Astrocyte (in vitro differentiated cells and primary cell): Measurements from ENCODE around the gene PSMD2. TPM values are rescaled to one million over a fixed set of nuclear protein-coding genes. Genes with fewer than 3 reads are reported as not detected.

Experiments
- DNase-seq: peaks from one replicate; pipeline ENCODE4 v3.0.0-alpha.2; 2010; ENCODE audit warnings: low read depth
- FAIRE-seq: peaks from 2 replicates; lab custom pipeline; 2011; peaks lifted over from hg19 to GRCh38; lab: Jason Lieb, UNC
- H2AFZ ChIP-seq: 2 replicates; pipeline ENCODE4 v1.6.0; 2012; ENCODE audit warnings: low read depth, low read length, inconsistent platforms
- H3K27ac ChIP-seq: 2 replicates; pipeline ENCODE4 v1.5.1; 2011; ENCODE audit warnings: low read depth, low read length, inconsistent platforms
- H3K27me3 ChIP-seq: 2 replicates; pipeline ENCODE4 v1.6.0; 2011; ENCODE audit warnings: low read length, inconsistent platforms; ENCODE audit not compliant: insufficient read depth
- H3K36me3 ChIP-seq: 2 replicates; pipeline ENCODE4 v1.5.1; 2011; ENCODE audit warnings: low read length, inconsistent platforms; ENCODE audit not compliant: insufficient read depth
- H3K4me1 ChIP-seq: 2 replicates; pipeline ENCODE4 v1.5.1; 2011; ENCODE audit warnings: low read length, inconsistent platforms; ENCODE audit not compliant: insufficient read depth
- H3K4me2 ChIP-seq: 2 replicates; pipeline ENCODE4 v1.6.0; 2012; ENCODE audit warnings: low read length, inconsistent platforms
- H3K4me3 ChIP-seq: 2 replicates; pipeline ENCODE4 v1.5.1; 2011; ENCODE audit warnings: low read depth, mild to moderate bottlenecking, low read length, inconsistent platforms; ENCODE audit not compliant: insufficient read depth
- H3K79me2 ChIP-seq: 2 replicates; pipeline ENCODE4 v1.6.0; 2012; ENCODE audit warnings: mild to moderate bottlenecking, low read length, inconsistent platforms; ENCODE audit not compliant: insufficient read depth
- H3K9ac ChIP-seq: 2 replicates; pipeline ENCODE4 v1.6.0; 2012; ENCODE audit warnings: mild to moderate bottlenecking, low read length, inconsistent platforms
- H3K9me3 ChIP-seq: 2 replicates; pipeline ENCODE4 v1.5.1; 2012; ENCODE audit warnings: low read depth, mild to moderate bottlenecking, low read length, inconsistent platforms; ENCODE audit not compliant: insufficient read depth
- H4K20me1 ChIP-seq: 2 replicates; pipeline ENCODE4 v1.6.0; 2012; ENCODE audit warnings: low read length, inconsistent platforms; ENCODE audit not compliant: insufficient read depth
- H3K27ac Mint-ChIP-seq: one replicate; pipeline ENCODE4 v1.8.0; 2021; ENCODE audit warnings: mild to moderate bottlenecking, mixed read lengths; ENCODE audit not compliant: unreplicated experiment
- H3K27me3 Mint-ChIP-seq: one replicate; pipeline ENCODE4 v1.8.0; 2021; ENCODE audit warnings: low read depth, mixed read lengths; ENCODE audit not compliant: unreplicated experiment
- H3K36me3 Mint-ChIP-seq: one replicate; pipeline ENCODE4 v1.8.0; 2021; ENCODE audit warnings: low read depth, mixed read lengths; ENCODE audit not compliant: unreplicated experiment
- H3K4me1 Mint-ChIP-seq: one replicate; pipeline ENCODE4 v1.8.0; 2021; ENCODE audit warnings: low read depth, mixed read lengths; ENCODE audit not compliant: unreplicated experiment
- H3K4me3 Mint-ChIP-seq: one replicate; pipeline ENCODE4 v1.8.0; 2021; ENCODE audit warnings: mild to moderate bottlenecking, moderate library complexity, mixed read lengths; ENCODE audit not compliant: unreplicated experiment
- H3K9me3 Mint-ChIP-seq: one replicate; pipeline ENCODE4 v1.8.0; 2021; ENCODE audit warnings: mild to moderate bottlenecking, mixed read lengths; ENCODE audit not compliant: unreplicated experiment
- CTCF ChIP-seq: IDR thresholded peaks from 2 replicates; pipeline ENCODE4 v1.5.1; 2011; ENCODE audit warnings: low read depth, mild to moderate bottlenecking, inconsistent platforms, low read length, moderate library complexity; ENCODE audit not compliant: insufficient read depth
- EZH2 ChIP-seq: IDR thresholded peaks from 2 replicates; pipeline ENCODE4 v1.6.1; 2012; ENCODE audit warnings: mild to moderate bottlenecking, low read length, inconsistent platforms; ENCODE audit not compliant: insufficient read depth
- total RNA-seq: library from RNA; stranded (reverse); gene quantifications from 2 replicates; pipeline ENCODE4 v1.2.1, GENCODE V29; 2021

Gene PSMD2
- total RNA-seq, 1 donor from 2014 or later = 588 TPM

GRCh38 chr3:184291044-184291737 lies 7.8 kb upstream of the PSMD2 start:
- Histone ChIP-seq H3K4me2 (no peak overlapping the region), H3K27me3 (peaks cover 2% of the 10 kb centered on the region), H3K27ac (no peak overlapping the region), H3K9ac (no peak overlapping the region), H3K4me1 (no peaks in the 10 kb centered on the region), H3K36me3 (no peaks in the 10 kb centered on the region), H3K4me3 (no peak overlapping the region), H4K20me1 (no peaks in the 10 kb centered on the region), H3K79me2 (no peaks in the 10 kb centered on the region), H3K9me3 (no peaks in the 10 kb centered on the region), H2AFZ (no peak overlapping the region)
- no peak overlapping the region for H3K4me3 Mint-ChIP-seq
- TF ChIP-seq EZH2 (no peak), CTCF (no peak)
- H3K9me3 Mint-ChIP-seq = peaks cover 2% of the 10 kb centered on the region
- FAIRE-seq (no peak), DNase-seq (no peak)
- peak overlapping the region; percentile 34 for H3K27ac Mint-ChIP-seq
- peaks cover 36% of the 10 kb centered on the region for H3K27me3 Mint-ChIP-seq
- no peaks in the 10 kb centered on the region for H3K4me1 Mint-ChIP-seq
- no peaks in the 10 kb centered on the region for H3K36me3 Mint-ChIP-seq

DNA sequence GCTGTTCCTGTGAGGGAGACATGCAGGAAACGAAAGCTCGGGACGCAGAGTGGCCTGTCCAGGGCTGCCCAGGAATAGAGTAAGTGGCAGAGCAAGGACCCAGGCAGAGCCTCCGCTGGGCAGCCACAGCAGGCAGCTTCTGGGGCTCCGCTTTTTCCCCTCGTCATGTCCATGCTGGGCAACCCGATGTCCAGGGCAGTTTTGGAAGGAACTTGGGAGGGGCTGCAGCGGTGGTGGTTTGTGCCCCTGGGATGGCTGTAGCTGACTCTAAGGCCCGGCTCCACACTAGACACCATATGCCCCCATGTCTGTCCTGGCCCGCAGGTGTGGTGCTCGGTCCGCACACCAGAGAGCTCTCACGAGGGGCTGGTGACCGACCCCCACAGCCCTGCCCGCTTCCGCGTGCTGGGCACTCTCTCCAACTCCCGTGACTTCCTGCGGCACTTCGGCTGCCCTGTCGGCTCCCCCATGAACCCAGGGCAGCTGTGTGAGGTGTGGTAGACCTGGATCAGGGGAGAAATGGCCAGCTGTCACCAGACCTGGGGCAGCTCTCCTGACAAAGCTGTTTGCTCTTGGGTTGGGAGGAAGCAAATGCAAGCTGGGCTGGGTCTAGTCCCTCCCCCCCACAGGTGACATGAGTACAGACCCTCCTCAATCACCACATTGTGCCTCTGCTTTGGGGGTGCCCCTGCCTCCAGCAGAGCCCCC lies 7.1 kb upstream of the PSMD2 start:
- peaks cover 2% of the 10 kb centered on the region for H3K9me3 Mint-ChIP-seq
- no peaks in the 10 kb centered on the region for H3K4me1 Mint-ChIP-seq
- peaks cover 2% of the 10 kb centered on the region for H3K27me3 ChIP-seq
- DNase-seq (no peak), FAIRE-seq (no peak)
- TF ChIP-seq CTCF (no peak), EZH2 (no peak)
- no peaks in the 10 kb centered on the region for H3K79me2 ChIP-seq
- no peak overlapping the region for H3K27ac ChIP-seq
- no peak overlapping the region for H3K4me2 ChIP-seq
- H4K20me1 ChIP-seq = no peaks in the 10 kb centered on the region
- H3K36me3 ChIP-seq = no peaks in the 10 kb centered on the region
- H2AFZ ChIP-seq = no peak overlapping the region
- H3K27me3 Mint-ChIP-seq = peaks cover 31% of the 10 kb centered on the region
- no peak overlapping the region for H3K4me3 ChIP-seq
- no peaks in the 10 kb centered on the region for H3K9me3 ChIP-seq
- no peaks in the 10 kb centered on the region for H3K4me1 ChIP-seq
- H3K4me3 Mint-ChIP-seq = no peak overlapping the region
- no peak overlapping the region for H3K9ac ChIP-seq
- H3K36me3 Mint-ChIP-seq = no peaks in the 10 kb centered on the region
- H3K27ac Mint-ChIP-seq = no peak overlapping the region

DNA sequence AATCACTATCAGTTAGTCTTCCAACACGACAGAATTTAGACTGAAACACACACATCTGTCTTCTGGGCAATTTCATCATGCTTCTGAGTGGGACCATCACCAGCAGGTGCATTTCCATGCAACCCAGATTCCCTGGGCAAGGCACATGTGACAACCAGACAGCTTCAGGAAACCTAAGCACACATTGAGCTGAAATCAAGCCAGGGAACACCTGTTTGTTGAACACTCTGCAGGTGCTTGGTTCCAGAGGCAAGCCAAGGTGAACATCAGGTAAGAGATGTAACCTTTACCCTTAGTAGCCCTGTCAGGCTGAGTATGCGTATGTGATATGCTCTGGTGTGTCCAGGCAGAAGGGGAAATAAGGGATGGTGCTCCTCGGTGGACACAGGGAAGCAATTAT lies 3.3 kb upstream of the PSMD2 start:
- peaks cover 7% of the 10 kb centered on the region for H3K4me1 ChIP-seq
- peaks cover 2% of the 10 kb centered on the region for H3K27me3 ChIP-seq
- no peak for DNase-seq
- Mint-ChIP-seq H3K4me3 (no peak overlapping the region), H3K9me3 (peaks cover 2% of the 10 kb centered on the region), H3K4me1 (peaks cover 7% of the 10 kb centered on the region), H3K27ac (no peak overlapping the region), H3K27me3 (peaks cover 28% of the 10 kb centered on the region), H3K36me3 (no peaks in the 10 kb centered on the region)
- H4K20me1 ChIP-seq = peaks cover 15% of the 10 kb centered on the region
- H3K27ac ChIP-seq = no peak overlapping the region
- H3K4me3 ChIP-seq = no peak overlapping the region
- H3K79me2 ChIP-seq = peaks cover 18% of the 10 kb centered on the region
- FAIRE-seq = no peak
- H2AFZ ChIP-seq = no peak overlapping the region
- no peak overlapping the region for H3K9ac ChIP-seq
- H3K36me3 ChIP-seq = peaks cover 2% of the 10 kb centered on the region
- no peak for TF ChIP-seq EZH2
- no peak for TF ChIP-seq CTCF
- no peak overlapping the region for H3K4me2 ChIP-seq
- H3K9me3 ChIP-seq = no peaks in the 10 kb centered on the region
